Subcutaneous adipose tissue (tissue), 4 donors: ENCODE measurements around the gene GALNT9. TPM values are rescaled to one million over a fixed set of nuclear protein-coding genes. Genes with fewer than 3 reads are reported as not detected.

ENCODE experiments used
- total RNA-seq, 4 donors: library from RNA; depleted of rRNA; stranded (reverse); fragments of >200 nt; gene quantifications; one replicate each; pipeline ENCODE4 v1.1.0, GENCODE V29; 2016
- TF ChIP-seq, protein P1 (sequence below): fragments of 450-650 bp; IDR thresholded peaks from one replicate; pipeline ENCODE4 v1.5.1; 2016; ENCODE audit warnings: low read depth, mild to moderate bottlenecking, control low read depth, antibody characterized with exemption, moderate library complexity

The GALNT9 gene
- total RNA-seq, 4 donors from 2014 or later, result not detected

- TF ChIP-seq, protein P1, sequence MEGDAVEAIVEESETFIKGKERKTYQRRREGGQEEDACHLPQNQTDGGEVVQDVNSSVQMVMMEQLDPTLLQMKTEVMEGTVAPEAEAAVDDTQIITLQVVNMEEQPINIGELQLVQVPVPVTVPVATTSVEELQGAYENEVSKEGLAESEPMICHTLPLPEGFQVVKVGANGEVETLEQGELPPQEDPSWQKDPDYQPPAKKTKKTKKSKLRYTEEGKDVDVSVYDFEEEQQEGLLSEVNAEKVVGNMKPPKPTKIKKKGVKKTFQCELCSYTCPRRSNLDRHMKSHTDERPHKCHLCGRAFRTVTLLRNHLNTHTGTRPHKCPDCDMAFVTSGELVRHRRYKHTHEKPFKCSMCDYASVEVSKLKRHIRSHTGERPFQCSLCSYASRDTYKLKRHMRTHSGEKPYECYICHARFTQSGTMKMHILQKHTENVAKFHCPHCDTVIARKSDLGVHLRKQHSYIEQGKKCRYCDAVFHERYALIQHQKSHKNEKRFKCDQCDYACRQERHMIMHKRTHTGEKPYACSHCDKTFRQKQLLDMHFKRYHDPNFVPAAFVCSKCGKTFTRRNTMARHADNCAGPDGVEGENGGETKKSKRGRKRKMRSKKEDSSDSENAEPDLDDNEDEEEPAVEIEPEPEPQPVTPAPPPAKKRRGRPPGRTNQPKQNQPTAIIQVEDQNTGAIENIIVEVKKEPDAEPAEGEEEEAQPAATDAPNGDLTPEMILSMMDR, result no peak
Measured at GRCh38 chr12:132305560-132305966, 23.8 kb downstream of the GALNT9 start.

- TF ChIP-seq, protein P1, result no peak
Measured at GRCh38 chr12:132302466-132303358, 26.7 kb downstream of the GALNT9 start.

GRCh38 chr12:132300789-132301722, 28.3 kb downstream of the GALNT9 start:
- TF ChIP-seq, protein P1, result no peak

- TF ChIP-seq, protein P1, result no peak
Measured at GRCh38 chr12:132296063-132296462, 33.3 kb downstream of the GALNT9 start.

- TF ChIP-seq, protein P1, result no peak
Measured at GRCh38 chr12:132295101-132295526, 34.3 kb downstream of the GALNT9 start.

GRCh38 chr12:132294121-132295034, 35.0 kb downstream of the GALNT9 start:
- TF ChIP-seq, protein P1, result no peak
